Posterior cingulate gyrus (tissue), 11 donors: ENCODE results near the gene CAMK1D.
"Not testable (repeated sequence)": the region's sequence is repeated elsewhere in the genome, so short reads cannot be mapped to it uniquely, and the experiment has no call there.

Experiments
- DNase-seq, 10 donors: peaks; one replicate each; pipeline versions ENCODE4 v3.0.0 to v3.0.0-alpha.2; 2020 to 2021; ENCODE audit warnings: mixed read lengths in 3 of 10
- intact Hi-C: fragments of 100-400 bp; cut with DNase I; formaldehyde crosslinking; loops from one replicate; pipeline ENCODE4 v1.15.1; 2023

CAMK1D gene

DNA sequence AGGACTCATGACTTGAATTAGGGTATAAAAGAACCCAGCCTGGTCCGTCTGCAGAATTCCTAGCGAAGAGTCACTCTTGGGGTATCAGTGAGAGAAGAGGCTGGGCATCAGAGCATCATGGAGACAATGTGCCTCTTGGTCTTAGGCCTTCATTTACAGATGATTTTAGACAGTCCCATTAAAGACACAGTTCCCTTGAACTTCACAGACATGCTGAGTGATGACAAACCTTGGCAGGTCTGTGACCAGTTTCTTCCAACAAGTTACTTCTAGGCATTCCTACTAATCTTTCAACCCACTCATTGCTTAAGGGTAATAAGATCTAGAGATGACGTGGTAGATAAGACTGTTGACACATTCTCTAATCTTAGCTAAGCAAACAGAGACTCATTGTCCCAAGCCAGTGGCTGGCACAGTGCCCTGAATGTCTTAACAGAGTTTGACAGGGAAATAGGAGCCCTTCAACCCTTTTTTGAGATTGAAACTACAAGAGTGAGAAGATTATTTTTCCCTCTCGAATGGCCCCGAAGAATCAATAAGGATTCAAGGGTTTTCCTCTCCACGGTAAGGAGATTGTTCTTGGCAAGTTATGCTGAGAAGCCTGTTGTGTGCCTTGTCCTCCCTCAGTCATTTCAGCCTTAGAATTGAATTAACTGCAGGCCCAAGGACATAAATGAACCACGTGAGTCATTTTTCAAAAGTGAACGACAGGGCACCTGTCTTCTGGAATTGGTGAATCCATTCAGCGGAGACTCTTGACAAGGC is 371.1 kb downstream of the CAMK1D start:
- intact Hi-C loops = loop anchor here (10.0 kb wide), 1 partner anchor 334 kb away; no protein-coding TSS in a partner anchor
- DNase-seq = peak in 4 of 10 donors; percentile 4 to 39 (median 31)

DNA sequence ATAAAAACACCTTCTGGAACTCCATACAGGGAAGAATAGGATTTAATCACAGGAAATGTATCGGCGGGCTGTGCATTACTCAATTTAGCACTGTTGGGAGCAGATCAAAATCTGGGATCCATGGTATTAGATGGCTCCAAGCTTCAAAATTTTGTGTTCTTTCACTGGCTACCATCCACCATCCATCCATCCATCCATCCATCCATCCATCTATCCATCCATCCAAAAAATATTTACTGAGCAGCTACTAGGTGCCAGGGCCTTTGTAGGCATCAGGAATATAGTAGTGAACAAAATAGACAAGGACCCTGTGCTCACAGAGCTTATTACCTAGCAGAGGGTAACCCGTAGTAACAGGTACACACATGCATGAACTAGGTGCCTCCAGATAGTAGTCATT is 372.0 kb downstream of the CAMK1D start:
- no peak for DNase-seq
- intact Hi-C loops = loop anchor here (10.0 kb wide), 1 partner anchor 333 kb away; no protein-coding TSS in a partner anchor

DNA sequence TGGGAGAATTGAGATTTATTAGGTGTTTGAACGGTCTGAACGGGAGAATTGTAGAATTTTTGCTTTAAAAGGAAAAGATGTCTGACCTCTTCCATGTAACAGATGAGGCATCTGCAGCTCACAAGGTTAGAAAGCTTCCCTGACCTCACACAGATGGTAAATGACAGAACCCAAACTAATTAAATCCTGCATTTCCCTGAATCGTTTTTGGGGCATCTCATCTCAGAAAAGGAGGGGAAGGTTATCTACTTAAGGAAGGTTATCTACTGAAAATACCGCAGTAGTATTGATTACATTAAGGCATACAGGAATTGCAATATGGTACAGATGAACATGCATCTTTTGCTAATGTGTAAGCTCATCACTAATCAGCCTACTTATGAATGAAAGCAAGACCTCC is 373.9 kb downstream of the CAMK1D start:
- intact Hi-C loops = loop anchor here (10.0 kb wide), 1 partner anchor 332 kb away; no protein-coding TSS in a partner anchor
- DNase-seq = no peak

DNA sequence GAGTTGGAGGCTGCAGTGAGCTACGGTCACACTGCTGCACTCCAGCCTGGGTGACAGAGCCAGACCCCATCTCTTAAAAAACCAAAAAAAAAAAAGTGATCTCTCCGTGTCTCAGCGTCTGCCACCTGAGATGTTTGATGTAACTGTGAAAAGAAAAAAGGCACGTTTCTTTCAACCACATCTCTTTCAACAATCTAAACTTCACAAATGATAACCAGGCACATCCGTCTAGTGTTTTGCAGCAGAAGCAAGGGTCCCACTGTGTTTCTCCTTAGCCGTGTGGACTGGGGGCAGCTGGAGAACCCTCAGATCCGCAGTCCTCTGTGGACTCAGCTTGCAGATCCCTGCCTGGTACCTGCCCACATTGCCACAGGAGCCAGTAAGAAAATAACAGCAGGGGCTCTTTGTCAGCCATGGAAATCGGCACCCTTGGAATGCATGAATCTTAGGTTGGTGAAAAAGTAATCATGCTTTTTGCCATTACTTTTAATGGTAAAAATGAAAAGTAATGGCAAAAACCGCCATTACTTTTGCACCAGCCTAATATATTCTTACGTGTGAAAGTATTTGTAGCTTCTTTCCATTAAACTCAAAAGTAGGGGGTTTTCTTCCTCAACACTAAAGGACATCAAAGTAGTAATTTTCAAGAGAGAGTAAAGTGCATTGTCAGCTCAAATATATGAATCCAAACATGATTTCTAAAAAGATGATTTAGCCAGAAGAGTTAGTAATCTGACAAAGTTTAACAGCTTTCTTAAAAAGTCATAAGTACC is 375.6 kb downstream of the CAMK1D start:
- intact Hi-C loops = loop anchor here (10.0 kb wide), 1 partner anchor 330 kb away; no protein-coding TSS in a partner anchor
- no peak for DNase-seq

DNA sequence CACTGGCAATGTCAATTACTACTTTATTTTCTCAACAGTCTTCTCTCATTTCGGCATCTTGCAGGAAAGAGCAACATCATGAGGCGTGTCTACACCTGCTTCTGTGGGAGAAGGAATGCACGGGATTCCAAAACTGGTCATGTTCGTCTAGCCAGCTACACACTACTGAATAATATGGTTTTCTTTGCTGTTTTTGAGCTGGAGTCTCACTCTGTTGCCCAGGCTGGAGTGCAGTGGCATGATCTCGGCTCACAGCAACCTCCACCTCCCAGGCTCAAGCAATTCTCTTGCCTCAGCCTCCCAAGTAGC is 376.2 kb downstream of the CAMK1D start:
- intact Hi-C loops = loop anchor here (10.0 kb wide), 1 partner anchor 329 kb away; no protein-coding TSS in a partner anchor
- not testable (repeated sequence) for DNase-seq

DNA sequence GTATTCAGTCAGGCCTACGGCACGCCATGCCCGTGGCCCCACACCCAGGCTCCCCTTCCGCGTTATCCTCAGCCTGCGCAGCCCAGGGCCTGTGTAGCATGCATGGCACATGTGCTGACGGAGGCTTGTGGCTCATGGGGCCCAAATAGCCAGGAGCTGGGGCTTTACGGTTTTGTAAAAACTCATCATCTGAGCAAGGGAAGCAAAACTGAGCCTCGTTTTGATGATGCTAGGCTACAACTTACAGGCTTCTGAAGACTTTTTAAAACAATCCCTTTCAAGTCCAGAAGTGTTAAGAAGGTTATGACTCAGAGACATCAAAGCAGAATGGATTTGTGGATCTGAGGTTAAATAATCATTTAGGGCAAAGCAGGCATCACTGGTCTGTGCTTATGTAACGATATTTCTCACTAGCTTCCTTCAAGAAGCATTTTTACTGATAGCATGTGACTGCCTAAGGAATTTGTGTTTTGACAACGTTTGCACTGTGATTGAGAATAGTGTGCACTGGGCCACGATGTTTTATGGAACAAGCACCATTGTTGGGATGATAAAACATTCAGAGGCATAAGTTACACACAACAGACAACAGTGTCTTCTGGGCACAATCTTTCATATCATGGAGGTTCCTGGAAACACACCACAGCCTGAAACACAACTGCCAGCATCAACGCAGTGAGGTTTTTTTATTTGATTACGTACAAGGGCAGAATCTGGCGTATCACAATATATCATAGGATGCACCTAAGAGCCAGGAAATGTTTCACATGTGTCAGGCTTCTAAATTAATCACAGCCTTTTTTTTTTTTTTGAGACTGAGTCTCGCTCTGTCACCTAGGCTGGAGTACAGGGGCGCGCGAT is 377.9 kb downstream of the CAMK1D start:
- intact Hi-C loops = loop anchor here (10.0 kb wide), 1 partner anchor 328 kb away; no protein-coding TSS in a partner anchor

DNA sequence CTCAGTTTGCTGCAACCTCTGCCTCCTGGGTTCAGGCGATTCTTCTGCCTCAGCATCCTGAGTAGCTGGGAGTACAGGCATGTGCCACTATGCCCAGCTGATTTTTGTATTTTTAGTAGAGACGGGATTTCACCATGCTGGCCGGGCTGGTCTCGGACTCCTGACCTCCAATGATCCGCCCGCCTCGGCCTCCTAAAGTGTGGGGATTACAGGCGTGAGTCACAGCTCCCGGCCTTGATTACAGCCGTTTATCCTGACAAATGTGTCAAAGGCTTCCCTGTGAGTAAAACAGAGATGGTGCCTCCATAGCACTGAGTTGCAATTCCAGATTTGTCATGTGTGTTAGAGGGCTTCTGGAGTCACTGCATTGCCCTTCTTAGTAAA is 378.5 kb downstream of the CAMK1D start:
- no peak for DNase-seq
- intact Hi-C loops = loop anchor here (10.0 kb wide), 1 partner anchor 327 kb away; no protein-coding TSS in a partner anchor

More for the DNA sequence above, 377.9 kb downstream of the CAMK1D start:
- DNase-seq = no peak

DNA sequence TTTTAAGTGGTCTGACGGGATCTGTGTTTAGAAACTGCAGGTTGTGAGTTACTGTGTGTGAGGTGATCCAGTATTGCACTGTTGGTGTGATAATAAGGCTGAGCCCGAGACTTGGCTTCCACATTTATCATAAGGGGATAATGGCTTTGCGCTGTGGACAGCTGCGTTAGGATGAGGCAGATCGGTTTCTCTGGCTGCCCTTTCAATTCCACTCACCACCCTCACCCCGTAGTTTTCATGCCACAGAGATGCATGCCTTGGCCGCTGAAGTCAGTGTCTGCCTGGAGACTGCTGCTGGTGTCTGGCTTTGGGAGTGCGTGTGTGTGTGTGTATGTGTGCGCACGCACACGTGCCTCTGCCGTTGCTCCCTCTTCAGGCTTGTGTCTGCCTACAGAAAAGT is 379.1 kb downstream of the CAMK1D start:
- DNase-seq = peak in 2 of 10 donors; percentile 39 to 80
- intact Hi-C loops = loop anchor here (10.0 kb wide), 1 partner anchor 326 kb away; no protein-coding TSS in a partner anchor

DNA sequence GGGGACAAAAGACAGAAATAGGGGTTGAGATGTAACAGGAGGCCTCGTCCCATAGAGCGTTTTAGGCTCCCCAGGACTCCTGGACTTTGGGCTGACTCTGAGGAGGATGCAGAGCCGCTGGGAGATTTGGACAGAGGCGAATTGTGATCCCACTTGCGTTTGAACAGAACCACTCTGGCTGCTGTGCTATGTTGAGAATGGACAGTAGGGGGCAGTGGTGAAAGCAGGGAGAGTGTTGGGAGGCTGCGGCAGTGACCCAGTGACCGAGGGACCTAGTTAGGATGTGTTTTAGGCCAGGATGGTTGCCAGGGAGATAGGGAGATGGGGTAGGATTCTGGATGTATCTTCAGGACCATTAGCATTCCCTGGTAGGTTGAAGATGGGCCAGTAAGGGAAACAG is 380.5 kb downstream of the CAMK1D start:
- intact Hi-C loops = loop anchor here (10.0 kb wide), 1 partner anchor 325 kb away; no protein-coding TSS in a partner anchor
- no peak for DNase-seq

DNA sequence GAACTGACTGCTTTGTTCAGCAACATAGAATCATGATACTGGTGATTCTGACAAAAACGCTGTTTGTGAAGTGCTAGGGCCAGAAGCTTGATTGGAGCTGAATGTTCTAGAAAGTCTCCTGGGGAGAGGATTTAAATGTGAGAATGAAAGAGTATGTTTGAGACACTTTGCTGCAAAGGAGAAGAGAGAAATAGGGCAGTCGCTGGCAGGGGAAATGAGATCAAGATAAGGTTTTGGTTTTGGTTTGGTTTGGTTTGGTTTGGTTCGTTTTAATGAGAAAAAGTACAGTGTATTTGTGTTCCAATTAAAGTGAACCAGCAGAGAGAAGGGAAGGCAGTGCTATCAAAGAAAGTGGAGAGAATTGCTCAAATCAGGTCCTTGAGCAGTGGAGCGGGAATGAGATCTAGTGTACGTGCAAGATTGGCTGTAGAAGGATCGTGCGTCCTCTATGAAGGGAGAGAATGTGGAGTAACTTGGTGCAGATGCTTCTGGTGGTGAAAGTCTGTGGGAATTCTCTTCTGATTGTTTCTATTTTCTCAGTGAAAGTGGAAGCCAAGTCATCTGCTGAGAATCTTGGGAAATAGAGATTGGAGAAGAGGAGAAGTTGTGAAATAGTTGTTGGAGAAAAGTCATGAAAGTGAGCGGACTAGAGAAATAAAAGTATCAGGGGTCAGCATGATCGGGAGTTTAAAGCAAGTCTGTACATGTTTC is 381.6 kb downstream of the CAMK1D start:
- no peak for DNase-seq
- intact Hi-C loops = no loop called here

DNA sequence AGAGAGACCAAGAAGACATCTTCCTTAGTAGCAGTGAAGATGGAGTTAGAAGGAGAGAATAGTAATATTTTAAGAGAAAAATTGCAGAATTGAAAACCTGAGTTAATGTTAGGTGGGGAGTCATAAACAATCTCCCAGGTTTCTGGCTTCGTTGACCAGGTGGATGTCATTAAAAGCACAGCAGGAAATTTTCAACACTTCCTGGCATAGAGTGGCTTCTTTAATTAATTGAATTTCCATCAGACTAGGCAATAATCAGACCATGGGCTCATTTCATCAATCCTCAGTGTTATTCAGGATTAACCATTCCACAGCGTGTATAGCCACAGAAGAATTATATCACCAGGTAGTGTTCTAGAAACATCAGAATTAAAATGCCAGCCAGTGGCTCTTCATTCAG is 383.9 kb downstream of the CAMK1D start:
- DNase-seq = no peak
- intact Hi-C loops = no loop called here

DNA sequence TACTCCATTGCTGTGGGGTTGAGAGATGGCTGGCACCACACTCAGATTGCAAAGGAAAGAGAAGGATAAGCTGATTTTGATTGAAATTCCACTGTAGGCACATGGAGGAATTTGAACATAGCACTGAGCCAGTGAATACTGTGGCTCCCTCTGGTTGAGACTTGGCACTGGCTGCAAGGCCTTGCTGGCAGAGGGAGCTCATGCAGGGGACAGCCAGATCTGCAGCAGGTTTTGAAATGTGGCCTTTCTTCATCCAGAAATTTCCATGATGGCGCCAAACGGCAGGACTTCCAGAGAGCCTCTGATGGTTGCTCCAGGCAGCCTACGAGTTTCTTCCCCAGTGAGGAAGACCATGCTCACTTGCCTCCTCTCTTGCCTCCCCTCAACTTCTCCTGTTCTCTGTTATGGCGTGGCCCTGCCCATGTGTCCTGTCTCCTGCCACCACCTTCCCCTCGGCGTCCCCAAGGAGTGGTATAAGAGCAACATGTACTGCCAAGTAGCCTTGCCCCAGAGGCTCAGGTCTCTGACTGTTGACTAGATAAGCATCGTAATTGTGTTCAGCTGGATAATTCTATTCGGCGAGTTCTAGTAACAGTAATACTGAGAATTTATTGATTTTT is 386.6 kb downstream of the CAMK1D start:
- no peak for DNase-seq
- intact Hi-C loops = no loop called here

DNA sequence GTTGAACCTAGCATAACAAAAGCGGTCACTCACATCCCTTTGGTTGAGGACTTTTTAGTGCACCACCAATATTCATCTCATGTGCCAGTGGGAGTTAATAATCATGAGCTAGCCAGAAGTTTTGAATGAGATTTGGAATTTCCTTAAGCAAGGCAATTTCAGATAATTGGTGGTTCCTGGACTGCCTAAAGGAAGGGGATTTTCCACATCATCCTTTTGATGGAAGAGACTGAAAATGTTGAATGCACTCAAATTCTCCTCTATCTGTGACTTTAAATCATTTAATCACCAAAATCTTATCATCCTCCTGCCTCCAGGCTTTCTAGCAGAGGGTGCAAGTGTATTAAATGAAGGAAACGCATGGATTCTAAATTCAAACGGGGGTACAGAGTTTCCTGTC is 391.5 kb downstream of the CAMK1D start:
- no peak for DNase-seq
- intact Hi-C loops = no loop called here

DNA sequence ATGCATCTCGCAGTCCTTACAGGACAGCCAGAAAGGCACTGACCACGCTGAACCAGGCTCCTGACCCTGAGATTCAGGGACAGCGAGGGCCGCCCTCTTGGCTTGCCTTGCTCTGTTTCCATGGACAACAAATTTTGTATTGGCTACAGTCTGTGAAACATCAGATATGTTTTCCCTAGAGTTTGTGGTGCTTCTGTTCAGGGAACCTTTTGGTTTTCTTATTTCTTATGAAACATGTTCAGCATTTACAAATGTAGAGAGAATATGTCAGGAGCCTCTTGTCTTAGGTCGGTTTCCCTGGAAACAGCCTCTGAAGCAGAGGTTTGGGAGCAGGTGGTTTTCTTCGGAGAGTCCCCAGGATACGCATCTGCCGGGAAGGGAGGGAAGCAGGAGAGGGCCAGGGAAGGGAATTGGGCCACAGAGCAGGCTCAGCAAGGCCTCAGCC is 392.0 kb downstream of the CAMK1D start:
- intact Hi-C loops = no loop called here
- DNase-seq = peak in 1 of 10 donors; percentile 81

DNA sequence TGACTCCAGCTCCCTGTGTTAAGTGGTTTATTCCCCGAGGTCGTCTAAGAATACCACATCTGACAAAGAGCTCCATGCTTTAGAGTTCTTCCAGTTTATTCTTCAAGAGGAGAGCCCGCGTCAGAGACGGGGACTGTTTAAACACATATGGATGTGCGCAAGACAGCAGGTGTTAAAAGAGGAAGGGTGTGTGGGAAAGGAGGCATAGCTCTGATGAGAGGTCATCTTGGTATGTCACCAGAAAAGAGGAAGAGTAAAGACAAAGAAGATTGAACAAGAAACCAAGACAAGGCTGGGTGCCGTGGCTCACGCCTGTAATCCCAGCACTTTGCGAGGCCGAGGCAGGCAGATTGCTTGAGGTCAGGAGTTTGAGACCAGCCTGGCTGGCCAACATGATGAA is 393.4 kb downstream of the CAMK1D start:
- intact Hi-C loops = no loop called here
- no peak for DNase-seq

DNA sequence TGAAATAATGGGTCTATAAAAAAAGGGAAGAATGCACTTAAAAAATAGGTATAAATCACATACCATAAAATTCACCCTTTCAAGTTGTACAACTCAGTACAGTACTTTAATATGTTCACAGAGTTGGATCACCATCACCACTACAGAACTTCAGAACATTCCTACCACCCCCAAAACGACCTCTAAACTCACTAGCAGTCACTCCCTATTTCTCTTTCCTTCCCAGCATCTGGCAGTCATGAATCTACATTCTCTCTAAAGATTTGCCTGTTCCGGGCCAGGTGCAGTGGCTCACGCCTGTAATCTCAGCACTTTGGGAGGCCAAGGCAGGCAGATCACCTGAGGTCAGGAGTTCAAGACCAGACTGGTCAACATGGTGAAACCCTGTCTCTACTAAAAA is 394.1 kb downstream of the CAMK1D start:
- intact Hi-C loops, DNase-seq: not testable (repeated sequence)

DNA sequence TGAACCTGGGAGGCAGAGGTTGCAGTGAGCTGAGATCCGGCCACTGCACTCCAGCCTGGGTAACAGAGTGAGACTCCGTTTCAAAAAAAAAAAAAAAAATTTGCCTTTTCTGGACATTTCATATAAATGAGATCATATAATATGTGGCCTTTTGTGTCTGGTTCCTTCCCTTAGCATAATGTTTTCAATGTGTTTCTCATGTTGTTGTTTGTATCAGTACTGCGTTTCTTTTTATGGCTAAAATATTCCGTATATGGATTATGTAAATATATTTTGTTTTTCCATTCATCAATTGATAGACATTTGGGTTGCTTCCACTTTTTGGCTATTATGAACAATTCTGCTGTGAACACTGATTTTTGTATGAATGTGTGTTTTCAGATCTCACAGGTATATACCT is 394.6 kb downstream of the CAMK1D start:
- intact Hi-C loops = no loop called here
- DNase-seq = no peak

DNA sequence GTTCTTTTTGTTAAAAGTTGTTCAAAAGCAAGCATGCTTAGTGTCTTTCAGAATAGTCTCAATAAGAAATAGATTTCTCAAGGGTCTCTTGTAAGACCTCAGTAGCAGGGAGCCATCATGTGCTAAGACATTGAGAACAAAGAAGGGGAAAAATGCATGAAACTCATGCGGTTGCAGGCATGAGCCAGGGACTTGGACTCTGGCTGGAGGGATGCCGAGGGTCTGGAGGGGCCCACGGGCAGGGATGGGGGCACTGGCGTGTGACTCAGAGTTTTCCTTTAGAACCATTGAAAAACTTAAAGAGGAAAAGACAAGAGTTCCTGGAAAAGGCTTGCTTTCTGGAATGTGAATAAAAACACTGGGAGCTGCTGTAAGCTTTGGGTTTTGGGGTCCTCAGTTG is 398.8 kb downstream of the CAMK1D start:
- DNase-seq = no peak
- intact Hi-C loops = no loop called here

DNA sequence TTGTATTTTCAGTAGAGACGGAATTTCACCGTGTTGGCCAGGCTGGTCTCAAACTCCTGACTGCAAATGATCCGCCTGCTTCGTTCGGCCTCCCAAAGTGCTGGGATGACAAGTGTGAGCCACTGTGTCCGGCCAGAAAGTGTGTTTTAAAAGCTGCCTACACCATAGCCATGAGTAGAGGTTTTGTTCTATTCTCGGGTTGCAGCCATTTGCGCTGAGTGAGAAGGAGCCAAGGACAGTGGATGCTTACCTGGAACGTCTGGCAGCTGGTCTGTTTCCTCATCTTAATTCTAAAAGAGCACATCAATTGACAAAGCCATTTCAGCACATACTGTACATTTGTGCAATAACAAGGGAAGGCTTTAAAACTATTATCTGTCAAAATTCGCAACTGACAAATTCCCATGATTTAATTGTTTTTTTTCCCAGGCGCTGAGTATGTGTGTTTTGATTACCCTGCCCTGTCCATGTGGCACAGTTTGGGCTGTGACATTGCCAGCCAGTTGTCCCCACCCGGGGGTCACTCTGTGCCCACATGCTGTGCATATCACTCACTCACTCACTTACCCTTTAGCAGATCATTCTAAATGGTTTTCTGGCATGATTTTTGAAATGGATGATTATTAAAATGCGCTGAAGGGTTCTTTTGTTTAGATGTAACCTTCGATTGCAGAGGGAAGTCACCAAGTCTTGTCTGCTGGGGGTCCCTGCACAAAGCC is 400.6 kb downstream of the CAMK1D start:
- intact Hi-C loops = no loop called here
- DNase-seq = peak in 1 of 10 donors; percentile 24
